HepG2 (cell line): Measurements from ENCODE around the gene NOTCH4. TPM values are rescaled to one million over a fixed set of nuclear protein-coding genes. Genes with fewer than 3 reads are reported as not detected.

Source experiments
- AGO2 ChIP-seq: fragments of 200-400 bp; formaldehyde crosslinking; optimal IDR thresholded peaks from 2 replicates; pipeline ENCODE3; 2017; ENCODE audit warnings: mild to moderate bottlenecking, low read depth, low read length, moderate library complexity
- ATAD3A ChIP-seq: sonication (generic); formaldehyde crosslinking; IDR thresholded peaks from 2 replicates; pipeline ENCODE4 v1.4.0; 2020; ENCODE audit warnings: missing genetic modification reagents
- ATF5 ChIP-seq: sonication (generic); formaldehyde crosslinking; IDR thresholded peaks from 2 replicates; pipeline ENCODE4 v1.4.0; 2020; ENCODE audit warnings: mild to moderate bottlenecking, low read depth, missing genetic modification reagents
- CBFB ChIP-seq: sonication (generic); formaldehyde crosslinking; IDR thresholded peaks from 2 replicates; pipeline ENCODE4 v1.4.0; 2020; ENCODE audit warnings: missing genetic modification reagents
- ERF ChIP-seq: IDR thresholded peaks from 2 replicates; pipeline ENCODE4 v1.6.1; 2018; ENCODE audit warnings: missing biosample characterization, missing genetic modification reagents
- GTF2F1 ChIP-seq: fragments of 150-350 bp; IDR thresholded peaks from 2 replicates; pipeline ENCODE4 v1.6.1; 2014; ENCODE audit warnings: low read length
- HCFC1 ChIP-seq: fragments of 150-350 bp; IDR thresholded peaks from 2 replicates; pipeline ENCODE4 v1.6.1; 2014; ENCODE audit warnings: low read depth, low read length
- HNRNPL ChIP-seq: fragments of 200-400 bp; formaldehyde crosslinking; IDR thresholded peaks from 2 replicates; pipeline ENCODE4 v1.6.1; 2017; ENCODE audit warnings: mild to moderate bottlenecking, low read depth, low read length
- KDM1A ChIP-seq: IDR thresholded peaks from 2 replicates; pipeline ENCODE4 v1.6.1; 2016; ENCODE audit warnings: missing compliant biosample characterization
- KDM3A ChIP-seq: IDR thresholded peaks from 2 replicates; pipeline ENCODE4 v1.6.1; 2018; ENCODE audit warnings: low read depth, missing compliant biosample characterization
- KDM4B ChIP-seq: sonication (generic); formaldehyde crosslinking; IDR thresholded peaks from 2 replicates; pipeline ENCODE4 v1.4.0; 2020; ENCODE audit warnings: missing genetic modification reagents
- MAF1 ChIP-seq: sonication (generic); formaldehyde crosslinking; IDR thresholded peaks from 2 replicates; pipeline ENCODE4 v1.5.0; 2020; ENCODE audit warnings: missing genetic modification reagents, borderline replicate concordance
- MBNL3 ChIP-seq: fragments of 250-450 bp; sonication (Bioruptor Pico); conservative IDR thresholded peaks from 2 replicates; pipeline ENCODE4 v1.8.0; 2022; ENCODE audit warnings: mild to moderate bottlenecking, inconsistent platforms
- ONECUT2 ChIP-seq: sonication (generic); formaldehyde crosslinking; IDR thresholded peaks from 2 replicates; pipeline ENCODE4 v1.4.0; 2020; ENCODE audit warnings: missing genetic modification reagents
- REXO4 ChIP-seq: sonication (generic); formaldehyde crosslinking; IDR thresholded peaks from 2 replicates; pipeline ENCODE4 v1.8.0; 2022; ENCODE audit warnings: missing genetic modification reagents, mild to moderate bottlenecking, borderline replicate concordance
- RFX1 ChIP-seq: fragments of 450-650 bp; IDR thresholded peaks from 2 replicates; pipeline ENCODE4 v1.6.1; 2017
- RFXANK ChIP-seq: IDR thresholded peaks from 2 replicates; pipeline ENCODE4 v1.6.1; 2016
- SAFB2 ChIP-seq: sonication (generic); formaldehyde crosslinking; IDR thresholded peaks from 2 replicates; pipeline ENCODE4 v1.5.1; 2020; ENCODE audit warnings: missing genetic modification reagents, low read depth, mild to moderate bottlenecking, borderline replicate concordance
- ZBTB2 ChIP-seq: sonication (generic); formaldehyde crosslinking; IDR thresholded peaks from 2 replicates; pipeline ENCODE4 v1.8.0; 2022; ENCODE audit warnings: low read depth, missing genetic modification reagents
- ZFP62 ChIP-seq: sonication (generic); formaldehyde crosslinking; IDR thresholded peaks from 2 replicates; pipeline ENCODE4 v1.4.0; 2020; ENCODE audit warnings: missing genetic modification reagents
- ZNF484 ChIP-seq: sonication (generic); formaldehyde crosslinking; IDR thresholded peaks from 2 replicates; pipeline ENCODE4 v1.5.1; 2020; ENCODE audit warnings: mild to moderate bottlenecking, low read depth, missing genetic modification reagents, borderline replicate concordance
- ZNF788 ChIP-seq: sonication (generic); formaldehyde crosslinking; IDR thresholded peaks from 2 replicates; pipeline ENCODE4 v1.5.0; 2020; ENCODE audit warnings: mild to moderate bottlenecking, missing genetic modification reagents, borderline replicate concordance
- ZNF792 ChIP-seq: IDR thresholded peaks from 2 replicates; pipeline ENCODE4 v1.6.1; 2016
- ZNF879 ChIP-seq: sonication (generic); formaldehyde crosslinking; IDR thresholded peaks from 2 replicates; pipeline ENCODE4 v1.8.1; 2023; ENCODE audit warnings: missing genetic modification reagents
- polyA plus RNA-seq, 8 experiments: library from polyadenylated mRNA; depleted of rRNA in 3 of 8; stranded (reverse) in 7 of 8; unstranded in 1 of 8; fragments of >200 nt; fragmentation: Illumina TruSeq in 4 of 8; extraction: Trizol in 4 of 8; gene quantifications; 2 replicates each; pipeline versions ENCODE4 v1.2.1 to v1.2.3, GENCODE V29; 2011 to 2016; ENCODE audit warnings: low read depth in 4 of 8, missing spikeins in 1 of 8, mixed read lengths in 1 of 8; ENCODE audit not compliant: insufficient read depth in 1 of 8
- total RNA-seq, 5 experiments: library from RNA; depleted of rRNA; stranded (reverse); fragments of >200 nt; fragmentation: Illumina TruSeq; extraction: Trizol; gene quantifications; 2 replicates each; pipeline ENCODE4 v1.2.3, GENCODE V29; 2016; ENCODE audit warnings: low read depth in 1 of 5
- TF ChIP-seq, protein P1 (sequence below): sonication (generic); formaldehyde crosslinking; IDR thresholded peaks from 2 replicates; pipeline ENCODE4 v1.4.0; 2020; ENCODE audit warnings: missing genetic modification reagents
- TF ChIP-seq, protein P2 (sequence below): sonication (generic); formaldehyde crosslinking; IDR thresholded peaks from 2 replicates; pipeline ENCODE4 v1.5.0; 2020; ENCODE audit warnings: mild to moderate bottlenecking, missing genetic modification reagents, borderline replicate concordance

Gene NOTCH4
- total and polyA plus RNA-seq, 2 of the 13 experiments (the other 11 are each of a cell fraction or from before 2014, with no cell fraction given) = 0.51 to 0.83 TPM

DNA sequence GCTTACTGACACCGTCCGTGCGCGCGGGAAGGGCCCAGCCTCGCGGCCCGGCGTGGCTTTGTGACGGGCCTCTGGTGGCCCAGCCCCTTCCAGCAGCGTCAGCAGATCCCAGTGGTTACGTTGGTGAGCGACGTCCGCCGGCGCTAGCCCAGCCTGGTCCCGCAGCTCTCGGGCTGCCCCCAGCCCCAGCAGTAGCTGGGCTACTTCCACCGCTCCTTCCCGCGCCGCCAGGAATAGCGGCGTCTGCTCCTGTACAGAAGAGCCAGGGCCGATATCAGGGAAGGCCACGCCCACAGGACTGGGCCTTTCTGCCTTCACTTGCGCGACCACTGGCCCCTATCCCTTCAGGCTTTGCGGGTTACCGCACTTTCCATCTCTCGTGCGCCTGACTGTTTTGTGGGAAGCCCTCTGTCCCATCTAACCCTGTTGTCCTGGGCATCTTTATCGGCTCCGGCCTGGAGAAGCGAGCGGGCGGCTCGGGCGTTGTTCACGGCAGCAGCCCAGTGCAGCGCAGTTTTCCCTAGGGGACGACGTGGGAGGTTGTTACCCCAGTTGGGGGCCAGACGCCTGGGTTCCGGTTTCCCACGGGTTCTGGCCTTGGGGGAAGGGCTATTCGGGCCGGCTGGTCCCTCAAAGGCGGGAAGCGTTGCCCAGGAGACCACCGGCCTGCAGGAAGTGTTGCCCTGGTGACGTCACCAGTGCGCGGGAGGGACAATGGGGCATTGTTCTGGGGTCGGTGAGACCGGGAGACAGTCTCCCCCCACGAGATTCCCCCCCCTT lies 27.8 kb downstream of the NOTCH4 start (continued):
- TF ChIP-seq, protein P1, sequence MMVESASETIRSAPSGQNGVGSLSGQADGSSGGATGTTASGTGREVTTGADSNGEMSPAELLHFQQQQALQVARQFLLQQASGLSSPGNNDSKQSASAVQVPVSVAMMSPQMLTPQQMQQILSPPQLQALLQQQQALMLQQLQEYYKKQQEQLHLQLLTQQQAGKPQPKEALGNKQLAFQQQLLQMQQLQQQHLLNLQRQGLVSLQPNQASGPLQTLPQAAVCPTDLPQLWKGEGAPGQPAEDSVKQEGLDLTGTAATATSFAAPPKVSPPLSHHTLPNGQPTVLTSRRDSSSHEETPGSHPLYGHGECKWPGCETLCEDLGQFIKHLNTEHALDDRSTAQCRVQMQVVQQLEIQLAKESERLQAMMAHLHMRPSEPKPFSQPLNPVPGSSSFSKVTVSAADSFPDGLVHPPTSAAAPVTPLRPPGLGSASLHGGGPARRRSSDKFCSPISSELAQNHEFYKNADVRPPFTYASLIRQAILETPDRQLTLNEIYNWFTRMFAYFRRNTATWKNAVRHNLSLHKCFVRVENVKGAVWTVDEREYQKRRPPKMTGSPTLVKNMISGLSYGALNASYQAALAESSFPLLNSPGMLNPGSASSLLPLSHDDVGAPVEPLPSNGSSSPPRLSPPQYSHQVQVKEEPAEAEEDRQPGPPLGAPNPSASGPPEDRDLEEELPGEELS = no peak; the same call in 1 of the 2 replicates
- TF ChIP-seq ONECUT2 (no peak), REXO4 (no peak), ZNF879 (CRISPR knock-in tag) (peak; percentile 8; the same call in 1 of the 2 replicates), MBNL3 (CRISPR knock-in tag) (no peak), KDM3A (CRISPR knock-in tag) (peak; percentile 33; the same call in 1 of the 2 replicates), SAFB2 (CRISPR knock-in tag) (peak; percentile 80; the same call in 1 of the 2 replicates), ZBTB2 (peak; percentile 47), ZFP62 (no peak), KDM4B (CRISPR knock-in tag) (peak; percentile 64), ERF (peak; percentile 95), ZNF788 (peak; percentile 8; the same call in 1 of the 2 replicates), MAF1 (CRISPR knock-in tag) (no peak; the same call in 1 of the 2 replicates), ATF5 (CRISPR knock-in tag) (peak; percentile 48; the same call in 1 of the 2 replicates), ATAD3A (CRISPR knock-in tag) (no peak), KDM1A (no peak), AGO2 (peak; percentile 93), HNRNPL (no peak), RFXANK (CRISPR knock-in tag) (0 out of 2 replicates have a peak, but pooled peaks have one; percentile 70), CBFB (CRISPR knock-in tag) (no peak; the same call in 1 of the 2 replicates), HCFC1 (peak; percentile 57; the same call in 1 of the 2 replicates), ZNF792 (CRISPR knock-in tag) (peak; percentile 73; the same call in 1 of the 2 replicates), ZNF484 (peak; percentile 68; the same call in 1 of the 2 replicates), GTF2F1 (no peak), RFX1 (peak; percentile 83)
- TF ChIP-seq, protein P2, sequence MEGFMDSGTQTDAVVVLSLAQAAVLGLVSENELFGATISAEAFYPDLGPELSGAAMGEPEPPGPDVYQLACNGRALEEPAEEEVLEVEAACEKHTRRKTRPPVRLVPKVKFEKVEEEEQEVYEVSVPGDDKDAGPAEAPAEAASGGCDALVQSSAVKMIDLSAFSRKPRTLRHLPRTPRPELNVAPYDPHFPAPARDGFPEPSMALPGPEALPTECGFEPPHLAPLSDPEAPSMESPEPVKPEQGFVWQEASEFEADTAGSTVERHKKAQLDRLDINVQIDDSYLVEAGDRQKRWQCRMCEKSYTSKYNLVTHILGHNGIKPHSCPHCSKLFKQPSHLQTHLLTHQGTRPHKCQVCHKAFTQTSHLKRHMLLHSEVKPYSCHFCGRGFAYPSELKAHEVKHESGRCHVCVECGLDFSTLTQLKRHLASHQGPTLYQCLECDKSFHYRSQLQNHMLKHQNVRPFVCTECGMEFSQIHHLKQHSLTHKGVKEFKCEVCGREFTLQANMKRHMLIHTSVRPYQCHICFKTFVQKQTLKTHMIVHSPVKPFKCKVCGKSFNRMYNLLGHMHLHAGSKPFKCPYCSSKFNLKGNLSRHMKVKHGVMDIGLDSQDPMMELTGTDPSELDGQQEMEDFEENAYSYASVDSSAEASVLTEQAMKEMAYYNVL = peak; percentile 35; the same call in 1 of the 2 replicates
